Loucy (cell line): ENCODE results near the gene RAB30.

Experiments used
- H2AFZ ChIP-seq: fragments of 200-600 bp; sonication (generic); 2 replicates; pipeline ENCODE4 v1.6.0; 2016; ENCODE audit warnings: antibody characterized with exemption, mild to moderate bottlenecking, low read length, moderate library complexity
- H3F3A ChIP-seq: fragments of 200-600 bp; 2 replicates; pipeline ENCODE4 v1.6.0; 2016; ENCODE audit warnings: antibody characterized with exemption, low read depth, mild to moderate bottlenecking
- H3K27me3 ChIP-seq: fragments of 200-600 bp; sonication (generic); 2 replicates; pipeline ENCODE4 v1.6.1; 2014; ENCODE audit warnings: low read length, mild to moderate bottlenecking; ENCODE audit not compliant: insufficient read depth, poor library complexity, severe bottlenecking
- H3K36me3 ChIP-seq: fragments of 200-600 bp; sonication (generic); 2 replicates; pipeline ENCODE4 v1.6.1; 2016; ENCODE audit warnings: low read length; ENCODE audit not compliant: insufficient read depth
- H3K4me1 ChIP-seq: fragments of 200-600 bp; sonication (generic); 2 replicates; pipeline ENCODE4 v1.5.1; 2014; ENCODE audit warnings: low read length, mild to moderate bottlenecking; ENCODE audit not compliant: insufficient read depth, poor library complexity, severe bottlenecking
- H3K4me2 ChIP-seq: fragments of 200-600 bp; sonication (generic); 2 replicates; pipeline ENCODE4 v1.6.0; 2014; ENCODE audit warnings: antibody characterized with exemption, low read length, low read depth, mild to moderate bottlenecking; ENCODE audit not compliant: poor library complexity, severe bottlenecking
- H3K4me3 ChIP-seq: fragments of 200-600 bp; sonication (generic); 2 replicates; pipeline ENCODE4 v1.5.1; 2014; ENCODE audit warnings: low read length, mild to moderate bottlenecking, mixed read lengths; ENCODE audit not compliant: poor library complexity, severe bottlenecking
- H3K79me2 ChIP-seq: fragments of 200-600 bp; sonication (generic); 2 replicates; pipeline ENCODE4 v1.6.1; 2014; ENCODE audit warnings: low read length; ENCODE audit not compliant: insufficient read depth
- H3K9ac ChIP-seq: fragments of 200-600 bp; sonication (generic); 2 replicates; pipeline ENCODE4 v1.6.0; 2014; ENCODE audit warnings: mild to moderate bottlenecking, low read depth, low read length, moderate library complexity; ENCODE audit not compliant: poor library complexity, severe bottlenecking
- H3K9me2 ChIP-seq: fragments of 200-600 bp; sonication (generic); replicated peaks from 2 replicates; pipeline ENCODE4 v1.6.1; 2016; ENCODE audit warnings: low read depth, low read length, mixed read lengths
- H3K9me3 ChIP-seq: fragments of 200-600 bp; sonication (generic); 2 replicates; pipeline ENCODE4 v1.6.1; 2014; ENCODE audit warnings: mild to moderate bottlenecking, antibody characterized with exemption, low read length, low read depth; ENCODE audit not compliant: insufficient read depth
- H4K20me1 ChIP-seq: fragments of 200-600 bp; sonication (generic); 2 replicates; pipeline ENCODE4 v1.6.0; 2014; ENCODE audit warnings: antibody characterized with exemption, low read length, mild to moderate bottlenecking; ENCODE audit not compliant: insufficient read depth, poor library complexity, severe bottlenecking
- EZH2phosphoT487 ChIP-seq: fragments of 200-600 bp; IDR thresholded peaks from 2 replicates; pipeline ENCODE4 v1.6.1; 2018; ENCODE audit warnings: antibody characterized with exemption, mild to moderate bottlenecking, moderate library complexity, borderline replicate concordance
- TF ChIP-seq, protein P1 (sequence below): fragments of 200-600 bp; sonication (generic); conservative IDR thresholded peaks from 2 replicates; pipeline ENCODE4 v1.5.1; 2014; ENCODE audit warnings: mild to moderate bottlenecking, antibody characterized with exemption, low read length

Gene RAB30

DNA sequence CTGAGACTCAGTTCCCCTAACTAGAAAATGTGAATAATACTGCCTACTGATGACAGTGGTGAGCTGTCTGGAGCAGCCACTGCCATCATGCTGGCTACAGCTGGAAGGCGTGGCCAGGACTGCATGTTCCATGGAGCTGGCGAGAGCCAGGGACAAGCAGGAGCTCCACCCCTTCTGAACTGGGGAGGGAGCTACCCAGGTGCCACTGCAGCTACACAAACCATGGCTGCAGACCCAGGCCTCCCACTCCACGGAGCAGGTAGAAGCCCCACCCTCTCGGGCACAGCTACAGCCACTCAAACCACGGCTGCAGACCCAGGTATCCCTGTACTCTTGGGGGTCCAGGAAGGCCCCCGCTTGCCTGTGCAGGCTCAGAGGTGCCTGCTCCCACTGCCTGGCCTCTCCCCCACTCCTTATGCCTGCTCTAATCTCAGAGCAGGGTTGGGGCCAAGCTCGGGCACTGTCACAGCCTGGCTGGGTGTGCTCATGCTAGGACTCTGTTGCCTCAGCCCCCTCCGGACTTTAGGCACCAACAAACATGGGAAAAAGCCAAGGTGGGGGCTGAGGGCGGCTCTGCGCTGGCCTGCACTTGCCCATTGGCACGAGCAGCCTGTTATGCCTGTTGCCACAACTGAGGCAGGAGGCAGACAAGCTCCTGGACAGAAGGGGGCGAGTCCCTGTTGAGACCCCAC, 51.7 kb downstream of the RAB30 start:
- Histone ChIP-seq H3K9me2 (no peaks in the 10 kb centered on the region), H3K9me3 (no peaks in the 10 kb centered on the region), H3K4me1 (peaks cover 13% of the 10 kb centered on the region), H3K79me2 (no peaks in the 10 kb centered on the region), H3K4me2 (no peak overlapping the region), H4K20me1 (no peaks in the 10 kb centered on the region), H3K36me3 (no peaks in the 10 kb centered on the region), H3K27me3 (no peaks in the 10 kb centered on the region), H3K9ac (no peak overlapping the region), H3K4me3 (no peak overlapping the region), H3F3A (no peaks in the 10 kb centered on the region), H2AFZ (no peak overlapping the region)
- TF ChIP-seq, protein P1, sequence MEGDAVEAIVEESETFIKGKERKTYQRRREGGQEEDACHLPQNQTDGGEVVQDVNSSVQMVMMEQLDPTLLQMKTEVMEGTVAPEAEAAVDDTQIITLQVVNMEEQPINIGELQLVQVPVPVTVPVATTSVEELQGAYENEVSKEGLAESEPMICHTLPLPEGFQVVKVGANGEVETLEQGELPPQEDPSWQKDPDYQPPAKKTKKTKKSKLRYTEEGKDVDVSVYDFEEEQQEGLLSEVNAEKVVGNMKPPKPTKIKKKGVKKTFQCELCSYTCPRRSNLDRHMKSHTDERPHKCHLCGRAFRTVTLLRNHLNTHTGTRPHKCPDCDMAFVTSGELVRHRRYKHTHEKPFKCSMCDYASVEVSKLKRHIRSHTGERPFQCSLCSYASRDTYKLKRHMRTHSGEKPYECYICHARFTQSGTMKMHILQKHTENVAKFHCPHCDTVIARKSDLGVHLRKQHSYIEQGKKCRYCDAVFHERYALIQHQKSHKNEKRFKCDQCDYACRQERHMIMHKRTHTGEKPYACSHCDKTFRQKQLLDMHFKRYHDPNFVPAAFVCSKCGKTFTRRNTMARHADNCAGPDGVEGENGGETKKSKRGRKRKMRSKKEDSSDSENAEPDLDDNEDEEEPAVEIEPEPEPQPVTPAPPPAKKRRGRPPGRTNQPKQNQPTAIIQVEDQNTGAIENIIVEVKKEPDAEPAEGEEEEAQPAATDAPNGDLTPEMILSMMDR = no peak
- TF ChIP-seq EZH2phosphoT487 = no peak

DNA sequence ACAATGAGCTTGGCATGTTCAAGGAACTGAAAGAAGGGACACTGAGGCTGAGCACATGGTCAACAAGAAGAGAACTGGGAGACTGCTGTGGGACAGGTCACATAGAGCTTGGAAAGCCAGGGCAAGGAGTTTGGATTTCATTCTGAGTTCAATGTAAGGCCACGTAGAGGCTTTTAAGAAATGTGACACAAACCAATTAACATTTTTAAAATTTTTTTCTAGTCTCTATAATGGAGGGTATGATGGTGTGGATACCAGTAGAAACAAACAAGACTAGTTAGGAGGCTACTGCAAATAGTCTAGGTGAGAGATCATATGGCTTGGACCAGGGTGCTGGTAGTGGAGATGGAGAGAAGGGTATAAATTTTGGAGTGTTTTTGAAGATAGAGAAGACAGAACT, 56.7 kb downstream of the RAB30 start:
- Histone ChIP-seq H3F3A (no peaks in the 10 kb centered on the region), H3K9ac (no peak overlapping the region), H3K27me3 (no peaks in the 10 kb centered on the region), H3K36me3 (no peaks in the 10 kb centered on the region), H3K9me2 (no peaks in the 10 kb centered on the region), H3K9me3 (no peaks in the 10 kb centered on the region), H4K20me1 (no peaks in the 10 kb centered on the region), H2AFZ (no peak overlapping the region), H3K4me3 (no peak overlapping the region), H3K4me2 (no peak overlapping the region), H3K79me2 (no peaks in the 10 kb centered on the region), H3K4me1 (no peaks in the 10 kb centered on the region)
- TF ChIP-seq, protein P1 = no peak
- TF ChIP-seq EZH2phosphoT487 = no peak

DNA sequence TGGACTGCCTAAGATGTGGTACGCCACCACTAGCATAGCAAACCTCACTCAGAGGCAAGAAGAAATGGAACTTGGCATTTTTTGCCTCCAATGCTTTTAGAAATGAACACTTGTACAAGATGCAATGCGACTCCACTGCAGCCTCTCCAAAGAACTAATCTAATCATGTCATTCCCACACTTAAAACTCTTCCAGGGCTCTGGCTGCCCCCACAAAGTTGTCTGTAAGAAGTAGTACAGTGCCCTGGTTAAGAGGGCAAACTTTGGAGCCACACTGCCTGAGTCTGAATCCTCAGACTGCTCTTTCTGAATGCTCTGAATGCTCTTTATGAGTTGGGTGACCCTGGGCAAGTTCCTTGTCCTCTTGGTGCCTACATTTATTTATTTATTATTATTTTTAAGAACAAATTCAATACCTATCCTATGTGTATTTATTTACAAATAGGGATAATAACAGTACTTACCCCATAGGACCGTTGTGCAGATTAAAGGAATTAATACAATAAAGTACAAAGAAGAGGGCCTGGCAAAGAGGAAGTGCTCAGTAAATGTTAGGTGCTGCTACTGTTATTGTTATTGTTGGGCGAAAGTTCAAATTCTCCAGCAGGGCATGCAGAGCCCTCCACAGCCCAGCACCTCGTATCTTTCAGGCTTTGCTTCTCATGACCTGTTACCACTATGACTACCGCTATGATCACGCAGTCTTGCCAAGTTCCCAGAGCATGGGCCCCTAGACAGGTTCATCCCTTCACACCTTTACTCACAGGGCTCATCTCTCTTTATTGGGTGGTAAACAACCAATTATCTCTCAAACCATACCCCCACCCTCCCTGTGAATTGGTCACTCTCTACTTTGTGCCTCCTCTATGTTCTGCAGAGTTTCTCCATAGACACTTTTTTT, 59.3 kb downstream of the RAB30 start:
- TF ChIP-seq, protein P1 = no peak
- TF ChIP-seq EZH2phosphoT487 = no peak
- H3K79me2 ChIP-seq = no peaks in the 10 kb centered on the region
- H3K4me1 ChIP-seq = no peaks in the 10 kb centered on the region
- H3K9ac ChIP-seq = no peak overlapping the region
- no peaks in the 10 kb centered on the region for H3K9me3 ChIP-seq
- H3K9me2 ChIP-seq = no peaks in the 10 kb centered on the region
- H3K27me3 ChIP-seq = no peaks in the 10 kb centered on the region
- no peak overlapping the region for H3K4me2 ChIP-seq
- H3K36me3 ChIP-seq = no peaks in the 10 kb centered on the region
- H3K4me3 ChIP-seq = no peak overlapping the region
- no peaks in the 10 kb centered on the region for H3F3A ChIP-seq
- no peaks in the 10 kb centered on the region for H4K20me1 ChIP-seq
- no peak overlapping the region for H2AFZ ChIP-seq
